ENCODE data around the gene EFCC1.
"Not testable (repeated sequence)": the region's sequence is repeated elsewhere in the genome, so short reads cannot be mapped to it uniquely, and the experiment has no call there.

Gene EFCC1

GRCh38 chr3:129065016-129065719 is 64.1 kb downstream of the EFCC1 start:
- H3K9ac ChIP-seq (ENCODE audit: low read length in 2 of 2): no peak overlapping the region
- H3K4me1 ChIP-seq (ENCODE audit: control insufficient read depth, insufficient read depth, low read length): peaks cover 25% of the 10 kb centered on the region
- no peaks in the 10 kb centered on the region for H3K9me3 ChIP-seq (ENCODE audit: control insufficient read depth in 2 of 2, low read length in 2 of 2)
- H3K4me3 ChIP-seq (ENCODE audit: low read length in 2 of 2): no peak overlapping the region
- H3K36me3 ChIP-seq (ENCODE audit: control insufficient read depth in 2 of 2, insufficient read depth in 2 of 2, low read length in 2 of 2): no peaks in the 10 kb centered on the region
- no peak overlapping the region for H3K27ac ChIP-seq (ENCODE audit: low read length)
- no peaks in the 10 kb centered on the region for H3K27me3 ChIP-seq (ENCODE audit: control insufficient read depth in 1 of 2, insufficient read depth in 2 of 2, low read length in 2 of 2)

GRCh38 chr3:129065720-129066073 is 64.6 kb downstream of the EFCC1 start:
- Histone ChIP-seq H3K9me3 (ENCODE audit: control insufficient read depth in 2 of 2, low read length in 2 of 2) (no peaks in the 10 kb centered on the region), H3K36me3 (ENCODE audit: control insufficient read depth in 2 of 2, insufficient read depth in 2 of 2, low read length in 2 of 2) (no peaks in the 10 kb centered on the region), H3K9ac (ENCODE audit: low read length in 2 of 2) (no peak overlapping the region), H3K27me3 (ENCODE audit: control insufficient read depth in 1 of 2, insufficient read depth in 2 of 2, low read length in 2 of 2) (no peaks in the 10 kb centered on the region), H3K27ac (ENCODE audit: low read length) (no peak overlapping the region), H3K4me3 (ENCODE audit: low read length in 2 of 2) (no peak overlapping the region), H3K4me1 (ENCODE audit: control insufficient read depth, insufficient read depth, low read length) (peaks cover 25% of the 10 kb centered on the region)

DNA sequence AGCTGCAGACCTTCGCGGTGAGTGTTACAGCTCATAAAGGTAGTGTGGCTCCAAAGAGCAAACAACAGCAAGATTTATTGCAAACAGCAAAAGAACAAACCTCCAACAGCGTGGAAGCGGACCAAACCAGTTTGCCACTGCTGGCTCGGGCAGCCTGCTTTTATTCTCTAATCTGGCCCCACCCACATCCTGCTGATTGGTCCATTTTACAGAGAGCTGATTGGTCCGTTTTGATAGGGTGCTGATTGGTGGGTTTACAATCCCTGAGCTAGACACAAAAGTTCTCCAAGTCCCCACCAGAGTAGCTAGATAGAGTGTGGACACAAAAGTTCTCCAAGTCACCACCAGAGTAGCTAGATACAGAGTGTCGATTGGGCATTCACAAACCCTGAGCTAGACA is 66.6 kb downstream of the EFCC1 start:
- H3K9me3 ChIP-seq (ENCODE audit: control insufficient read depth in 2 of 2, low read length in 2 of 2); H3K27ac ChIP-seq (ENCODE audit: low read length); H3K4me3 ChIP-seq (ENCODE audit: low read length in 2 of 2); H3K36me3 ChIP-seq (ENCODE audit: control insufficient read depth in 2 of 2, insufficient read depth in 2 of 2, low read length in 2 of 2); H3K9ac ChIP-seq (ENCODE audit: low read length in 2 of 2); H3K27me3 ChIP-seq (ENCODE audit: control insufficient read depth in 1 of 2, insufficient read depth in 2 of 2, low read length in 2 of 2): not testable (repeated sequence)
- peaks cover 12% of the 10 kb centered on the region for H3K4me1 ChIP-seq (ENCODE audit: control insufficient read depth, insufficient read depth, low read length)

GRCh38 chr3:129068291-129068886 is 67.3 kb downstream of the EFCC1 start:
- H3K4me3 ChIP-seq (ENCODE audit: low read length in 2 of 2): peak overlapping the region; percentile 51 to 55
- H3K9me3 ChIP-seq (ENCODE audit: control insufficient read depth in 2 of 2, low read length in 2 of 2): no peaks in the 10 kb centered on the region
- no peaks in the 10 kb centered on the region for H3K27me3 ChIP-seq (ENCODE audit: control insufficient read depth in 1 of 2, insufficient read depth in 2 of 2, low read length in 2 of 2)
- H3K9ac ChIP-seq (ENCODE audit: low read length in 2 of 2): peak overlapping the region; percentile 22 to 42
- H3K27ac ChIP-seq (ENCODE audit: low read length): no peak overlapping the region
- H3K4me1 ChIP-seq (ENCODE audit: control insufficient read depth, insufficient read depth, low read length): peaks cover 12% of the 10 kb centered on the region
- no peaks in the 10 kb centered on the region for H3K36me3 ChIP-seq (ENCODE audit: control insufficient read depth in 2 of 2, insufficient read depth in 2 of 2, low read length in 2 of 2)

GRCh38 chr3:129069313-129070085 is 68.4 kb downstream of the EFCC1 start:
- not testable (repeated sequence) for H3K27me3 ChIP-seq (ENCODE audit: control insufficient read depth in 1 of 2, insufficient read depth in 2 of 2, low read length in 2 of 2); H3K4me3 ChIP-seq (ENCODE audit: low read length in 2 of 2); H3K9ac ChIP-seq (ENCODE audit: low read length in 2 of 2); H3K27ac ChIP-seq (ENCODE audit: low read length); H3K9me3 ChIP-seq (ENCODE audit: control insufficient read depth in 2 of 2, low read length in 2 of 2); H3K4me1 ChIP-seq (ENCODE audit: control insufficient read depth, insufficient read depth, low read length); H3K36me3 ChIP-seq (ENCODE audit: control insufficient read depth in 2 of 2, insufficient read depth in 2 of 2, low read length in 2 of 2)

- H3K4me3 ChIP-seq (ENCODE audit: low read length in 2 of 2): no peak overlapping the region
- H3K27me3 ChIP-seq (ENCODE audit: control insufficient read depth in 1 of 2, insufficient read depth in 2 of 2, low read length in 2 of 2): no peaks in the 10 kb centered on the region
- no peaks in the 10 kb centered on the region for H3K9me3 ChIP-seq (ENCODE audit: control insufficient read depth in 2 of 2, low read length in 2 of 2)
- H3K27ac ChIP-seq (ENCODE audit: low read length): no peak overlapping the region
- H3K36me3 ChIP-seq (ENCODE audit: control insufficient read depth in 2 of 2, insufficient read depth in 2 of 2, low read length in 2 of 2): no peaks in the 10 kb centered on the region
- H3K9ac ChIP-seq (ENCODE audit: low read length in 2 of 2): no peak overlapping the region
- H3K4me1 ChIP-seq (ENCODE audit: control insufficient read depth, insufficient read depth, low read length): peaks cover 8% of the 10 kb centered on the region
These were observed 69.2 kb downstream of the EFCC1 start for GRCh38 chr3:129070086-129070885.

- peaks cover 27% of the 10 kb centered on the region for H3K4me1 ChIP-seq (ENCODE audit: control insufficient read depth, insufficient read depth, low read length)
- H3K9me3 ChIP-seq (ENCODE audit: control insufficient read depth in 2 of 2, low read length in 2 of 2): no peaks in the 10 kb centered on the region
- H3K27me3 ChIP-seq (ENCODE audit: control insufficient read depth in 1 of 2, insufficient read depth in 2 of 2, low read length in 2 of 2): no peaks in the 10 kb centered on the region
- no peak overlapping the region for H3K4me3 ChIP-seq (ENCODE audit: low read length in 2 of 2)
- peak overlapping the region; percentile 73 for H3K27ac ChIP-seq (ENCODE audit: low read length)
- H3K9ac ChIP-seq (ENCODE audit: low read length in 2 of 2): no peak overlapping the region
- H3K36me3 ChIP-seq (ENCODE audit: control insufficient read depth in 2 of 2, insufficient read depth in 2 of 2, low read length in 2 of 2): no peaks in the 10 kb centered on the region
These were observed 76.1 kb downstream of the EFCC1 start for GRCh38 chr3:129077222-129077621.

DNA sequence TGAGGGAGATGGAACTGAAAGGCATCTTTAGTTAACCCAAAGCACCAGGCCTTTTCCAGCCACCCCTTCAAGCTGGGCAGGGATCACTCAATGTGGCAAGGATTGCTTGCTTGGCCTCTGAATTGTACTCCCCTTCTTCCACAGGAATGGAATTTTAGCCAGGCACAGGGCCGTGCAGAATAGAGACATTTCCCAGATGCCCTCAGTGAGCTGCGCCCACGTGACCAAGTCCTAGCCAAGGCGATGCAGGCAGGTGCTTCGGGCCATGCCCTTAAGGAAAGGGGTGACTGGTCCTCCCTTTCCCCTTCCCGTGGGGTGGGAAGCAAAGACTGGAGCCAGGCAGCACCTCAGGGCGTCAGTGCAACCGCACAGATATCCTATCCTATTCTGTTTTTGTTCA is 77.4 kb downstream of the EFCC1 start:
- no peaks in the 10 kb centered on the region for H3K27me3 ChIP-seq (ENCODE audit: control insufficient read depth in 1 of 2, insufficient read depth in 2 of 2, low read length in 2 of 2)
- H3K9me3 ChIP-seq (ENCODE audit: control insufficient read depth in 2 of 2, low read length in 2 of 2): no peaks in the 10 kb centered on the region
- H3K4me1 ChIP-seq (ENCODE audit: control insufficient read depth, insufficient read depth, low read length): peaks cover 27% of the 10 kb centered on the region
- peak overlapping the region; percentile 73 for H3K27ac ChIP-seq (ENCODE audit: low read length)
- H3K36me3 ChIP-seq (ENCODE audit: control insufficient read depth in 2 of 2, insufficient read depth in 2 of 2, low read length in 2 of 2): no peaks in the 10 kb centered on the region
- H3K9ac ChIP-seq (ENCODE audit: low read length in 2 of 2): peak overlapping the region in 1 of 2 donors; percentile 27
- H3K4me3 ChIP-seq (ENCODE audit: low read length in 2 of 2): no peak overlapping the region

DNA sequence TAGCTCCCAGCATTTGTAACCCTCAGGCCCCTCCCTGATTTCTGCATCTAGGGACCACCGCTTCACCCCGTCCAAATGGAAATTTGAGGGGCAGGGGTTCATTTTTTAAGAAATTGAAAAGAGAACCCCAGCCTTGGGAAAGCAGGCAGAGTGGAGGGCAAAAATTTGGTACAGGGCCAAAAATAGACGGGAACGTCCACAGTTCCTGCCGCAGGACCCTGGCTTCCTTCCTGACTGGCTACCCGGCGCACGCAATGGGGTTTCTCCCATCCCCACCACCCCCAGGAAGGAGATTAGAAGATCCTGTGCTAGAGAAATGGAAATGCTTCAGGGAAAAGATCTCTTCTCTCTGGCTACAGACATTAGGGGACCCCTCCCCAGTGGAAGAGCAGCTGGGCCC is 80.4 kb downstream of the EFCC1 start:
- Histone ChIP-seq H3K4me3 (ENCODE audit: low read length in 2 of 2) (no peak overlapping the region), H3K9me3 (ENCODE audit: control insufficient read depth in 2 of 2, low read length in 2 of 2) (no peaks in the 10 kb centered on the region), H3K4me1 (ENCODE audit: control insufficient read depth, insufficient read depth, low read length) (peaks cover 31% of the 10 kb centered on the region), H3K27me3 (ENCODE audit: control insufficient read depth in 1 of 2, insufficient read depth in 2 of 2, low read length in 2 of 2) (no peaks in the 10 kb centered on the region), H3K9ac (ENCODE audit: low read length in 2 of 2) (no peak overlapping the region), H3K27ac (ENCODE audit: low read length) (peak overlapping the region; percentile 73), H3K36me3 (ENCODE audit: control insufficient read depth in 2 of 2, insufficient read depth in 2 of 2, low read length in 2 of 2) (no peaks in the 10 kb centered on the region)

DNA sequence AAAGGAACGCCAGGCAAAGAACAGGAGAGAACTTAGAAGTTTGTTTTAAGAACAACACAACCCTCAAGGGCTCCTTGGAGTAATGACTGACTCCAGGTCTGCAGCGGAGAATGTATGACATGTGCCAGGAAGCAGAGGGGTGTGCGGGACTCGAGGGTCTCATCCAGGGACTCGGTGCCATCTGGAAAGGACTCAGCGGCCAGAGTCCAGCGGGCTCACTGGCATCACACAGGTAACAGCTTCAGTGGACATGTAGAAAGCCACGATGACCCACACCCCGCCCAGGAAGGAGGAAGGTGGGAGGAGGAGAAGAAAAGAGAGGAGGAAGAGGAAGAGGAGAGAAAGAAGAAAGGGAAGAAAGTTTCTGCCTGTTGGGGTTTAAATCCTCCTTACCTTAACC is 80.9 kb downstream of the EFCC1 start:
- Histone ChIP-seq H3K9me3 (ENCODE audit: control insufficient read depth in 2 of 2, low read length in 2 of 2) (no peaks in the 10 kb centered on the region), H3K4me3 (ENCODE audit: low read length in 2 of 2) (no peak overlapping the region)

More for the DNA sequence above, 80.9 kb downstream of the EFCC1 start:
- Histone ChIP-seq H3K36me3 (ENCODE audit: control insufficient read depth in 2 of 2, insufficient read depth in 2 of 2, low read length in 2 of 2) (no peaks in the 10 kb centered on the region), H3K9ac (ENCODE audit: low read length in 2 of 2) (no peak overlapping the region), H3K27me3 (ENCODE audit: control insufficient read depth in 1 of 2, insufficient read depth in 2 of 2, low read length in 2 of 2) (no peaks in the 10 kb centered on the region), H3K4me1 (ENCODE audit: control insufficient read depth, insufficient read depth, low read length) (peaks cover 31% of the 10 kb centered on the region), H3K27ac (ENCODE audit: low read length) (peak overlapping the region; percentile 73)
